PC-3 (cell line): ENCODE results near the gene KCNE1. TPM values are rescaled to one million over a fixed set of nuclear protein-coding genes. Genes with fewer than 3 reads are reported as not detected.
A peak's percentile ranks its signal among the peaks of the same experiment; 100 is the strongest.
"Not testable (repeated sequence)": the region's sequence is repeated elsewhere in the genome, so short reads cannot be mapped to it uniquely, and the experiment has no call there.

Experiments used
- ATAC-seq: fragments of 200-7000 bp; cut with Tn5 transposase; 2 replicates; pipeline ENCODE4 v1.9.1; 2020; ENCODE audit warnings: mild to moderate bottlenecking, moderate library complexity
- BruUV-seq: library from RNA; stranded (reverse); fragments of 400-500 nt; replicated peaks from 2 replicates; lab custom pipeline; 2021; lab: Mats Ljungman, UMichigan
- CTCF ChIA-PET: fragments of 300-600 bp; sonication (Branson Sonifier 250); formaldehyde crosslinking; loops from one replicate; lab custom pipeline; 2022; ENCODE audit warnings: antibody characterized with exemption; lab: Charles Lee
- POLR2A ChIA-PET: fragments of 300-600 bp; sonication (Branson Sonifier 250); formaldehyde crosslinking; loops from one replicate; lab custom pipeline; 2022; ENCODE audit warnings: antibody characterized with exemption; ENCODE audit not compliant: unreplicated experiment; lab: Charles Lee
- DNase-seq: peaks from one replicate; pipeline ENCODE4 v3.0.0-alpha.2; 2015
- H2AFZ ChIP-seq: fragments of 300-600 bp; sonication (generic); 2 replicates; pipeline ENCODE4 v1.6.0; 2016; ENCODE audit warnings: antibody characterized with exemption, low read length
- H3F3A ChIP-seq: fragments of 300-600 bp; sonication (generic); one replicate; pipeline ENCODE4 v1.6.0; 2017; ENCODE audit warnings: antibody characterized with exemption, low read length, control low read depth, mild to moderate bottlenecking; ENCODE audit not compliant: unreplicated experiment
- H3K27ac ChIP-seq: fragments of 300-600 bp; sonication (generic); 2 replicates; pipeline ENCODE4 v1.5.1; 2016; ENCODE audit warnings: mild to moderate bottlenecking, low read length
- H3K27me3 ChIP-seq: fragments of 300-600 bp; sonication (generic); 2 replicates; pipeline ENCODE4 v1.6.1; 2016; ENCODE audit warnings: low read length, mixed read lengths
- H3K36me3 ChIP-seq: fragments of 300-600 bp; sonication (generic); 2 replicates; pipeline ENCODE4 v1.6.1; 2016; ENCODE audit warnings: low read depth, mixed run types, low read length, mixed read lengths
- H3K4me1 ChIP-seq: fragments of 300-600 bp; sonication (generic); 2 replicates; pipeline ENCODE4 v1.5.1; 2016; ENCODE audit warnings: low read length; ENCODE audit not compliant: insufficient read depth
- H3K4me2 ChIP-seq: fragments of 300-600 bp; sonication (generic); 2 replicates; pipeline ENCODE4 v1.6.0; 2016; ENCODE audit warnings: low read length
- H3K4me3 ChIP-seq: fragments of 300-600 bp; sonication (generic); 2 replicates; pipeline ENCODE4 v1.5.1; 2016; ENCODE audit warnings: mild to moderate bottlenecking, low read length, mixed read lengths
- H3K79me2 ChIP-seq: fragments of 300-600 bp; sonication (generic); 2 replicates; pipeline ENCODE4 v1.6.1; 2017; ENCODE audit warnings: low read length, mixed read lengths
- H3K9ac ChIP-seq: fragments of 300-600 bp; sonication (generic); 2 replicates; pipeline ENCODE4 v1.6.0; 2016; ENCODE audit warnings: mild to moderate bottlenecking, low read length
- H3K9me2 ChIP-seq: fragments of 300-600 bp; sonication (generic); replicated peaks from 2 replicates; pipeline ENCODE4 v1.6.1; 2016; ENCODE audit warnings: mixed run types, low read length, mixed read lengths
- H3K9me3 ChIP-seq: fragments of 300-600 bp; sonication (generic); 2 replicates; pipeline ENCODE4 v1.6.1; 2016; ENCODE audit warnings: low read length, mixed read lengths
- H4K20me1 ChIP-seq: fragments of 300-600 bp; sonication (generic); 2 replicates; pipeline ENCODE4 v1.6.1; 2016; ENCODE audit warnings: low read length, mixed read lengths
- CTCF ChIP-seq: fragments of 300-600 bp; sonication (generic); conservative IDR thresholded peaks from 2 replicates; pipeline ENCODE4 v1.5.1; 2017; ENCODE audit warnings: antibody characterized with exemption, low read depth, mild to moderate bottlenecking, low read length
- EZH2 ChIP-seq: fragments of 300-600 bp; sonication (generic); IDR thresholded peaks from one replicate; pipeline ENCODE4 v1.6.1; 2017; ENCODE audit warnings: antibody characterized with exemption, mild to moderate bottlenecking, low read length; ENCODE audit not compliant: unreplicated experiment
- EZH2phosphoT487 ChIP-seq: fragments of 300-600 bp; sonication (generic); IDR thresholded peaks from 2 replicates; pipeline ENCODE4 v1.6.1; 2018; ENCODE audit warnings: mild to moderate bottlenecking, antibody characterized with exemption, low read length, borderline replicate concordance
- intact Hi-C: fragments of 100-400 bp; cut with micrococcal nuclease; formaldehyde crosslinking; loops from 2 replicates; pipeline ENCODE4 v1.9.0; 2023
- total RNA-seq: library from RNA; depleted of rRNA; stranded (reverse); fragments of >200 nt; gene quantifications from 2 replicates; pipeline ENCODE4 v1.2.3, GENCODE V29; 2014

The KCNE1 gene
- total RNA-seq, 1 experiment from 2014 or later: 0.58 TPM

- Histone ChIP-seq H3K4me1 (peaks cover 21% of the 10 kb centered on the region), H2AFZ (no peak overlapping the region), H3K4me3 (no peak overlapping the region), H3K79me2 (no peaks in the 10 kb centered on the region), H3F3A (no peaks in the 10 kb centered on the region), H3K27ac (no peak overlapping the region), H3K4me2 (no peak overlapping the region), H3K9me2 (no peaks in the 10 kb centered on the region), H3K36me3 (peaks cover 4% of the 10 kb centered on the region; the same call in 1 of the 2 replicates), H4K20me1 (no peaks in the 10 kb centered on the region), H3K27me3 (no peaks in the 10 kb centered on the region), H3K9me3 (no peaks in the 10 kb centered on the region), H3K9ac (no peak overlapping the region)
- ATAC-seq (no peak), DNase-seq (no peak)
- intact Hi-C loops: no loop called here
- no TSS peak for BruUV-seq
- TF ChIP-seq EZH2: no peak
- TF ChIP-seq EZH2phosphoT487: no peak
- no peak for TF ChIP-seq CTCF
- ChIA-PET POLR2A (no interaction called here), CTCF (no interaction called here)
These were observed 45.3 kb upstream of the KCNE1 start for GRCh38 chr21:34557261-34557660.

- CTCF ChIA-PET: interaction anchor here (0.6 kb wide), 1 partner anchor 1879 kb away, joined by 4 read pairs; no protein-coding TSS in a partner anchor
- peaks cover 31% of the 10 kb centered on the region for H3K4me1 ChIP-seq
- H4K20me1 ChIP-seq, BruUV-seq, H3K9me2 ChIP-seq, H3K27ac ChIP-seq, intact Hi-C loops, H3K4me3 ChIP-seq, H3K36me3 ChIP-seq, ATAC-seq, H3F3A ChIP-seq, H3K9me3 ChIP-seq, POLR2A ChIA-PET, H3K4me2 ChIP-seq, H3K79me2 ChIP-seq, H3K27me3 ChIP-seq, H2AFZ ChIP-seq, DNase-seq, H3K9ac ChIP-seq: not testable (repeated sequence)
These were observed 42.7 kb upstream of the KCNE1 start for GRCh38 chr21:34554670-34555069.

GRCh38 chr21:34554227-34554626, 42.2 kb upstream of the KCNE1 start:
- ATAC-seq: no peak
- H3K9me2 ChIP-seq: no peaks in the 10 kb centered on the region
- H4K20me1 ChIP-seq: no peaks in the 10 kb centered on the region
- H3F3A ChIP-seq: no peaks in the 10 kb centered on the region
- no peak overlapping the region for H2AFZ ChIP-seq
- no peak overlapping the region for H3K4me3 ChIP-seq
- DNase-seq: no peak
- H3K79me2 ChIP-seq: no peaks in the 10 kb centered on the region
- H3K9ac ChIP-seq: peak overlapping the region; percentile 70
- ChIA-PET POLR2A (interaction anchor here (1.3 kb wide), 1 partner anchor 28 kb away, joined by 14 read pairs; no protein-coding TSS in a partner anchor), CTCF (interaction anchor here (1.2 kb wide), 1 partner anchor 10 kb away, joined by 11 read pairs; no protein-coding TSS in a partner anchor)
- H3K9me3 ChIP-seq: no peaks in the 10 kb centered on the region
- H3K27ac ChIP-seq: peak overlapping the region; percentile 97
- no TSS peak for BruUV-seq
- no peaks in the 10 kb centered on the region for H3K27me3 ChIP-seq
- intact Hi-C loops: no loop called here
- peaks cover 31% of the 10 kb centered on the region for H3K4me1 ChIP-seq
- 0 out of 2 replicates have a peak overlapping the region, but pooled peaks have one; percentile 73 for H3K4me2 ChIP-seq
- TF ChIP-seq EZH2phosphoT487: no peak
- TF ChIP-seq CTCF: no peak
- TF ChIP-seq EZH2: no peak
- H3K36me3 ChIP-seq: peaks cover 4% of the 10 kb centered on the region; the same call in 1 of the 2 replicates
